Measurements from ENCODE around the gene LY86. TPM values are rescaled to one million over a fixed set of nuclear protein-coding genes. Genes with fewer than 3 reads are reported as not detected.

Gene LY86
- total RNA-seq, 1 experiment from 2014 or later: not detected

DNA sequence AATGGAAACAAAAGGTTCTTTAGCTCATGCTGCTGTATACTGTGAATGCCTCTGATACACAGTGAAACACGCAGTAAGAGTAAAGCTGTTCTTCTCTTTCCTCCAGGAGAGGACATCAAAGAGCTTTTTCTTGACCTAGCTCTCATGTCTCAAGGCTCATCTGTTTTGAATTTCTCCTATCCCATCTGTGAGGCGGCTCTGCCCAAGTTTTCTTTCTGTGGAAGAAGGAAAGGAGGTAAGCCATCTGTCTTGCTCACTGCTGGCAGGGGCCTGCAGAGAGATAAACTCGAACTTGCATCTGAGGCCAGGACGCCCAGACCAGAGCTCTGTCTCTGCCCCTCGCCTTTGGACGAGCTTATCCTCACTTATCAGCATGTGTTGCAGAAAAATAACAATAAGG lies 37.7 kb downstream of the LY86 start:
- Histone ChIP-seq H4K5ac (ENCODE audit: insufficient read length, low read depth, low read length) (no peak overlapping the region), H3K79me2 (ENCODE audit: insufficient read depth, low read length) (no peaks in the 10 kb centered on the region), H4K20me1 (ENCODE audit: control insufficient read depth, insufficient read depth, insufficient read length) (no peaks in the 10 kb centered on the region), H3K4me2 (ENCODE audit: insufficient read depth, insufficient read length, low read length) (no peak overlapping the region), H3K9ac (ENCODE audit: extremely low read depth, insufficient read length, low read length) (no peak overlapping the region), H3K56ac (ENCODE audit: insufficient read length, low read depth, low read length) (no peak overlapping the region), H3K27ac (ENCODE audit: insufficient read length, low read depth, low read length) (no peak overlapping the region), H2BK12ac (ENCODE audit: insufficient read length, low read depth, low read length) (no peak overlapping the region), H3K9me3 (ENCODE audit: control insufficient read depth, low read depth, low read length) (no peaks in the 10 kb centered on the region), H3K23ac (ENCODE audit: insufficient read length, low read depth, low read length) (no peak overlapping the region), H4K91ac (ENCODE audit: insufficient read length, low read depth, low read length) (no peak overlapping the region), H2AK5ac (ENCODE audit: insufficient read length, low read length) (no peak overlapping the region), H2BK120ac (ENCODE audit: low read depth, low read length, poor library complexity, severe bottlenecking) (no peak overlapping the region), H4K8ac (replicated peaks; ENCODE audit: insufficient read length, low read depth, low read length) (no peak overlapping the region), H3K14ac (ENCODE audit: insufficient read depth, low read length) (no peak overlapping the region), H3K4me1 (ENCODE audit: insufficient read depth, low read length) (no peaks in the 10 kb centered on the region), H3T11ph (ENCODE audit: low read length) (no peak overlapping the region), H2BK20ac (ENCODE audit: low read depth, low read length, poor library complexity, severe bottlenecking) (no peak overlapping the region), H3K79me1 (ENCODE audit: insufficient read depth, low read depth, low read length, poor library complexity, severe bottlenecking) (no peaks in the 10 kb centered on the region), H2BK5ac (ENCODE audit: insufficient read length, low read length) (no peak overlapping the region), H3K23me2 (ENCODE audit: insufficient read length, low read depth, low read length, poor library complexity, severe bottlenecking) (no peaks in the 10 kb centered on the region), H2BK15ac (ENCODE audit: low read depth, low read length) (no peak overlapping the region), H3K18ac (ENCODE audit: insufficient read length, low read depth, low read length) (no peak overlapping the region), H3K4ac (ENCODE audit: low read depth, low read length) (no peak overlapping the region), H3K27me3 (ENCODE audit: insufficient read depth, low read length) (no peaks in the 10 kb centered on the region), H2AFZ (ENCODE audit: low read length) (no peak overlapping the region)
- Mint-ChIP-seq H3K4me1 (peaks cover 3 to 7% of the 10 kb centered on the region in 2 experiments; a peak in 1 of 4 replicates), H3K27me3 (ENCODE audit: low read depth) (peaks cover 18% of the 10 kb centered on the region), H3K9me3 (no peaks in the 10 kb centered on the region), H3K4me3 (no peak overlapping the region), H3K27ac (no peak overlapping the region), H3K36me3 (ENCODE audit: insufficient read depth in 1 of 3, low read depth in 3 of 3) (no peaks in the 10 kb centered on the region)
- TF ChIP-seq, protein P1, sequence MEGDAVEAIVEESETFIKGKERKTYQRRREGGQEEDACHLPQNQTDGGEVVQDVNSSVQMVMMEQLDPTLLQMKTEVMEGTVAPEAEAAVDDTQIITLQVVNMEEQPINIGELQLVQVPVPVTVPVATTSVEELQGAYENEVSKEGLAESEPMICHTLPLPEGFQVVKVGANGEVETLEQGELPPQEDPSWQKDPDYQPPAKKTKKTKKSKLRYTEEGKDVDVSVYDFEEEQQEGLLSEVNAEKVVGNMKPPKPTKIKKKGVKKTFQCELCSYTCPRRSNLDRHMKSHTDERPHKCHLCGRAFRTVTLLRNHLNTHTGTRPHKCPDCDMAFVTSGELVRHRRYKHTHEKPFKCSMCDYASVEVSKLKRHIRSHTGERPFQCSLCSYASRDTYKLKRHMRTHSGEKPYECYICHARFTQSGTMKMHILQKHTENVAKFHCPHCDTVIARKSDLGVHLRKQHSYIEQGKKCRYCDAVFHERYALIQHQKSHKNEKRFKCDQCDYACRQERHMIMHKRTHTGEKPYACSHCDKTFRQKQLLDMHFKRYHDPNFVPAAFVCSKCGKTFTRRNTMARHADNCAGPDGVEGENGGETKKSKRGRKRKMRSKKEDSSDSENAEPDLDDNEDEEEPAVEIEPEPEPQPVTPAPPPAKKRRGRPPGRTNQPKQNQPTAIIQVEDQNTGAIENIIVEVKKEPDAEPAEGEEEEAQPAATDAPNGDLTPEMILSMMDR (conservative IDR thresholded peaks at IDR 0.05): no peak
- DNase-seq: no peak
- WGBS (ENCODE audit: extremely low coverage, insufficient read length, low lambda C conversion rate): no CpG with 5 or more reads among the region's 6 CpGs

Data from H9 (cell line).